ENCODE results near the gene ATXN7L1. TPM values are rescaled to one million over a fixed set of nuclear protein-coding genes. Genes with fewer than 3 reads are reported as not detected.

The ATXN7L1 gene
- total RNA-seq, 4 donors from 2014 or later = 8.0 to 14.1 (median 10.6) TPM

DNA sequence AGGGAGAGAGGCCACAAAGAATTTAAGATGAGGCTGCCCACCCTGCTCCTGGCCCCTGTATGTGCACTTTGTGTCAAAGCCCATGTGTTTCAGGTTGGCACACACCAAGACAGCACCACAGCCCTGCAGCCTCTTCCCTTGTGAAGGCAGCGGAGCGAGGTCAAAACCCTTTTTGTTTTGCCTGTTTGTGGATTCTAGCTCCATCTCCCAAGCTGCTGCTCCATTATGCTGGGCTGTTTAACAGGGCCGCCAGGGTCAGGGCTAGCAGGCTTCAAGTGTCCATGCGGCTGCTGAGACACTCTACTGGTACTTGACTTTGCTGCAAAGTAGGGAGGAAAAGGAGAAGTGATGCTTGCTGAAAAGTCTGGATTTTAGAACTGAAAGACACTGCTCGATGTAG lies 152.8 kb downstream of the ATXN7L1 start:
- TF ChIP-seq, protein P1, sequence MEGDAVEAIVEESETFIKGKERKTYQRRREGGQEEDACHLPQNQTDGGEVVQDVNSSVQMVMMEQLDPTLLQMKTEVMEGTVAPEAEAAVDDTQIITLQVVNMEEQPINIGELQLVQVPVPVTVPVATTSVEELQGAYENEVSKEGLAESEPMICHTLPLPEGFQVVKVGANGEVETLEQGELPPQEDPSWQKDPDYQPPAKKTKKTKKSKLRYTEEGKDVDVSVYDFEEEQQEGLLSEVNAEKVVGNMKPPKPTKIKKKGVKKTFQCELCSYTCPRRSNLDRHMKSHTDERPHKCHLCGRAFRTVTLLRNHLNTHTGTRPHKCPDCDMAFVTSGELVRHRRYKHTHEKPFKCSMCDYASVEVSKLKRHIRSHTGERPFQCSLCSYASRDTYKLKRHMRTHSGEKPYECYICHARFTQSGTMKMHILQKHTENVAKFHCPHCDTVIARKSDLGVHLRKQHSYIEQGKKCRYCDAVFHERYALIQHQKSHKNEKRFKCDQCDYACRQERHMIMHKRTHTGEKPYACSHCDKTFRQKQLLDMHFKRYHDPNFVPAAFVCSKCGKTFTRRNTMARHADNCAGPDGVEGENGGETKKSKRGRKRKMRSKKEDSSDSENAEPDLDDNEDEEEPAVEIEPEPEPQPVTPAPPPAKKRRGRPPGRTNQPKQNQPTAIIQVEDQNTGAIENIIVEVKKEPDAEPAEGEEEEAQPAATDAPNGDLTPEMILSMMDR (IDR thresholded peaks at IDR 0.05) = no peak
- no peak for TF ChIP-seq POLR2A (IDR thresholded peaks at IDR 0.05)
- H3K9me3 ChIP-seq = no peaks in the 10 kb centered on the region
- intact Hi-C loops (cut with DNase I) = no loop called here
- H3K27me3 ChIP-seq = no peaks in the 10 kb centered on the region
- peaks cover 0 to 8% (median 0%) of the 10 kb centered on the region in 3 donors for H3K4me1 ChIP-seq
- DNase-seq = no peak
- 85% methylated on average over 2 to 5 of the region's 5 CpGs for WGBS, 2 donors
- peaks cover 0 to 4% (median 0%) of the 10 kb centered on the region in 3 donors for H3K36me3 ChIP-seq
- H3K4me3 ChIP-seq = no peak overlapping the region
- H3K27ac ChIP-seq = no peak overlapping the region

DNA sequence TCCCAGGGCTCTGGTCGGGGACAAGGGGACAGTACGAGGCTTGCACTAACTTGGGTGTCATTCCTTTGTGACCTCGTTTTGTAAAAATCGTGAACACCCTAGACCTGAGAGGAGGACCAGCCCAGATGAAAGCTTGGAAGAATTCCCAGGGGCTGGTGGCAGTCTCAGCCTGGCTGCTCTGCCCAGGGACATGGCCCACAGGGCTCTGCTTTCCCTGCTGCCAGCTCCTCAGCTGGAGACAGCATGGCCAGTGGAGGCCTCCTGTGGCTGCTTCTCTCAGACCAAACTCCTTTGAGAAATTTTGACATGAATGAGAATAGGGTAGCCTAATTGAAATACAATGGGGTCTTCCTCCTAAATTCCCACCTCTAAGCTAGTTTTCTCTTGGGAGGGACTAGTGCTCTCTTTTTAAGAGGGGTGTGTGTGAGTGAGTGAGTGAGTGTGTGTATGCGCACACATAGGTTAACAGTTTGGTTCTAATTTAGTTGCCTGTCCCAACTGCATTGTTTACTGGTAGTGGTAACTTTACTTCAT lies 154.8 kb downstream of the ATXN7L1 start:
- Histone ChIP-seq H3K27me3 (no peaks in the 10 kb centered on the region), H3K27ac (no peak overlapping the region), H3K9me3 (no peaks in the 10 kb centered on the region), H3K36me3 (peaks cover 0 to 4% (median 0%) of the 10 kb centered on the region in 3 donors), H3K4me1 (peaks cover 0 to 8% (median 0%) of the 10 kb centered on the region in 3 donors), H3K4me3 (no peak overlapping the region)
- 100% methylated on average over 1 of the region's 5 CpGs for WGBS, 2 donors
- no peak for TF ChIP-seq POLR2A (IDR thresholded peaks at IDR 0.05)
- TF ChIP-seq, protein P1 (IDR thresholded peaks at IDR 0.05) = no peak
- no peak for DNase-seq
- intact Hi-C loops (cut with DNase I) = no loop called here

DNA sequence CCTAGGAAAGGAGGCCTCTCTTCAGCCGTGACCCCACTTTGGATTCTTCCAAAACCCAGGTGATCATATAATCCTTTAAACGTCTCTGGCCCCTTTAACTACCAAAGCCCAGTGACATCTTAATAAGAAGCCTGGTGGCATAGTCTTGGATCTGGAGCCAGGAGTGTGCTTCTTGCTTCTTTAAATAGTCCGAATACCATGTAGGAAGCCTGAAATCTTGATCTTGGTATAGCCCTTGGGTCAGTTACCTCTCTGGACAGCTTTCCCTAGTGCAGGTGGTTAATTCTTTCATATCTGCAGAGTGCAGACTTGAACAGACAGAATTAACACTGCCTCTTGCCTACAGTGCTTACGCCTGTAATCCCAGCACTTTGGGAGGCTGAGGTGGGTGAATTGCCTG lies 156.5 kb downstream of the ATXN7L1 start:
- TF ChIP-seq, protein P1 (IDR thresholded peaks at IDR 0.05) = no peak
- TF ChIP-seq POLR2A (IDR thresholded peaks at IDR 0.05) = no peak
- DNase-seq = no peak
- intact Hi-C loops (cut with DNase I) = no loop called here
- Histone ChIP-seq H3K4me3 (no peak overlapping the region), H3K27me3 (no peaks in the 10 kb centered on the region), H3K9me3 (no peaks in the 10 kb centered on the region), H3K4me1 (peaks cover 0 to 8% (median 0%) of the 10 kb centered on the region in 3 donors), H3K27ac (no peak overlapping the region), H3K36me3 (no peaks in the 10 kb centered on the region)
- 69 to 98% methylated on average over 4 of the region's 4 CpGs for WGBS, 2 donors

DNA sequence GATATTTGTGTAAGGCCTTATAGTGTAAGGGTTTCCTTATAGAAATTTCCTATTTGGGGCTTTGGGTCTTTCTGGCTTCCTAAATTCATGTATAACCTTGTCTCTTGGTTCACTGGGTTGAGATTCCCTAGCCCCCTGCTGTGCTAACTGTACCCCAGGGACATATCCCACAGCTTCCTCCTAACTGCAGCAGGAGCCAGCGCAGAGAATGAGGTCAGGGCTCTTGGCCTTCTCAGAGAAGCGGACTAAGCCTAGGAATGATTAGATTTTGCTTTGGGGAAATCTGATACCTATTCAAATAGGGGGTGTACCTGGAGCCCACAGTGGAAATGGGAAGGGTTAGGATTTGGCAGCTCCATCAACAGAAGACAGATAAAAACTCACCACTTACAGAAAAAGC lies 157.0 kb downstream of the ATXN7L1 start:
- Histone ChIP-seq H3K36me3 (no peaks in the 10 kb centered on the region), H3K9me3 (no peaks in the 10 kb centered on the region), H3K27ac (no peak overlapping the region), H3K4me1 (peaks cover 0 to 8% (median 0%) of the 10 kb centered on the region in 3 donors), H3K27me3 (no peaks in the 10 kb centered on the region), H3K4me3 (no peak overlapping the region)
- WGBS, 2 donors = 100% methylated on average over 2 of the region's 2 CpGs; no CpG with 5 or more reads in 1 of the 2 donors
- TF ChIP-seq POLR2A (IDR thresholded peaks at IDR 0.05) = no peak
- TF ChIP-seq, protein P1 (IDR thresholded peaks at IDR 0.05) = no peak
- DNase-seq = no peak
- intact Hi-C loops (cut with DNase I) = no loop called here

DNA sequence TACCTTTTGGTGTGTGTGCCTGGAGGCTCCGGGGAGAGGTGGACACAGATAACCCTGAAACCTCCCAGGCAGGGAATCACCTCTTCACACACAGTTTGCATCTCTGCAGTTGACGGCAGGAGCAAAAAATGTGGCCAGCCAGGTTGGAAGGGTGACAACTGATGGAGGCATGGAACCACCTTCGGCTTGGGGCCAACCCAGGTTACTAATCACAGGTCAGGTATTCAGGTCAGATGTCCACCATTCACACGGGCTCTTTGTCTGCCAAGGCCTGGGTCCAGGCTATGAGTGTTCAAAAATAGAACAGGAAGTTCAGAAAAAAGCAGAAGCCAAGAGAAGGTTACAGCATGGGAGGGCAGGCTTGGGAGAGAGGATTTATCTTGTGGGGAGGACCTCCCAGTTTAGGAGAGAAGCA lies 157.9 kb downstream of the ATXN7L1 start:
- H3K4me3 ChIP-seq = no peak overlapping the region
- DNase-seq = no peak
- peaks cover 0 to 8% (median 0%) of the 10 kb centered on the region in 3 donors for H3K4me1 ChIP-seq
- no peaks in the 10 kb centered on the region for H3K27me3 ChIP-seq
- H3K27ac ChIP-seq = no peak overlapping the region
- no peaks in the 10 kb centered on the region for H3K9me3 ChIP-seq
- no peak for TF ChIP-seq POLR2A (IDR thresholded peaks at IDR 0.05)
- TF ChIP-seq, protein P1 (IDR thresholded peaks at IDR 0.05) = no peak
- intact Hi-C loops (cut with DNase I) = no loop called here
- H3K36me3 ChIP-seq = no peaks in the 10 kb centered on the region
- WGBS, 2 donors = 55 to 100% methylated on average over 1 to 4 of the region's 4 CpGs

Measured in esophagus squamous epithelium (tissue), 5 donors.